ENCODE data around the gene FAM237B.
A peak's percentile ranks its signal among the peaks of the same experiment; 100 is the strongest.

The FAM237B gene

GRCh38 chr7:90313907-90314306 is 7.2 kb downstream of the FAM237B start:
- no peak for TF ChIP-seq ZFX (IDR thresholded peaks at IDR 0.05)
- no peak for TF ChIP-seq CTCF (conservative IDR thresholded peaks at IDR 0.05)
- H3K27ac ChIP-seq, result no peak overlapping the region

- TF ChIP-seq CTCF (conservative IDR thresholded peaks at IDR 0.05) (peak; percentile 42), ZFX (IDR thresholded peaks at IDR 0.05) (no peak)
- H3K27ac ChIP-seq, result no peak overlapping the region
These were observed 8.4 kb downstream of the FAM237B start for GRCh38 chr7:90312745-90313144.

- no peak overlapping the region for H3K27ac ChIP-seq
- TF ChIP-seq CTCF (conservative IDR thresholded peaks at IDR 0.05) (no peak), ZFX (IDR thresholded peaks at IDR 0.05) (no peak)
These were observed 9.9 kb downstream of the FAM237B start for GRCh38 chr7:90311175-90311574.

GRCh38 chr7:90309872-90310271 is 11.2 kb downstream of the FAM237B start:
- TF ChIP-seq ZFX (IDR thresholded peaks at IDR 0.05) (no peak), CTCF (conservative IDR thresholded peaks at IDR 0.05) (peak; percentile 21)
- H3K27ac ChIP-seq, result no peak overlapping the region

- peak overlapping the region; percentile 43; the same call in 1 of the 2 replicates for H3K27ac ChIP-seq
- TF ChIP-seq CTCF (conservative IDR thresholded peaks at IDR 0.05), result no peak
These were observed 17.9 kb downstream of the FAM237B start for GRCh38 chr7:90303241-90303640.

GRCh38 chr7:90298145-90299038 is 22.7 kb downstream of the FAM237B start:
- TF ChIP-seq CTCF (conservative IDR thresholded peaks at IDR 0.05) (peak; percentile 89), ZFX (IDR thresholded peaks at IDR 0.05) (no peak)
- H3K27ac ChIP-seq, result no peak overlapping the region

- H3K27ac ChIP-seq, result no peak overlapping the region
- no peak for TF ChIP-seq ZFX (IDR thresholded peaks at IDR 0.05)
- TF ChIP-seq CTCF (conservative IDR thresholded peaks at IDR 0.05), result no peak
These were observed 30.6 kb downstream of the FAM237B start for GRCh38 chr7:90290244-90291113.

Measured in C4-2B (cell line).